Measurements from ENCODE around the gene PTPN5.
A peak's percentile ranks its signal among the peaks of the same experiment; 100 is the strongest.

The PTPN5 gene

DNA sequence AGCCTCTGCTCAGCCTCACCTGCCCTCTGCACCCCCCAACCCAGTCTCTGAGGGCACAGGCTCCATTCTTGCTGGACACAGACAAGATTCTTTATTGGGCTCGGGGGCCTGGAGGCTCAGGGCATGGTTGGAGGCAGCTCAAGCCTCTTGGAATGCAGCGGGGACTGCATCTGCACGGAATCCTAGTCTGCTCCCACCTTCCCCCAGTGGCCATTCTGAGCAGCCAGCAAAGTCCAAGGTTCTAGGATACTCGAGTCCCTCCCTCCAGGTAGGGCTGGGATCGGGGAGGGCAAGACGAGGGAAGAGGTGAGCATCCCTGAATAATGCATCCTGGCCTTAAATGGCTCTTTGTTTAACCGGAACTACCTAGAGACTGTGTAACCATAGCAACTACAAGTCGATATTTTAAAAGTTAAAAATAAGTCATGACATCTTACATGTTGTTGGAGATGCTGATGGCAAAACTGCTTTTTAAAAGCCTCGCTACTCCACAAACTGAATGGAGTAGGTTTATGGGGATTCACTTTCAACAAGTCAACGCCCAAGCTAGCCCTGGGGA, 54.9 kb downstream of the PTPN5 start:
- no peak for DNase-seq

DNA sequence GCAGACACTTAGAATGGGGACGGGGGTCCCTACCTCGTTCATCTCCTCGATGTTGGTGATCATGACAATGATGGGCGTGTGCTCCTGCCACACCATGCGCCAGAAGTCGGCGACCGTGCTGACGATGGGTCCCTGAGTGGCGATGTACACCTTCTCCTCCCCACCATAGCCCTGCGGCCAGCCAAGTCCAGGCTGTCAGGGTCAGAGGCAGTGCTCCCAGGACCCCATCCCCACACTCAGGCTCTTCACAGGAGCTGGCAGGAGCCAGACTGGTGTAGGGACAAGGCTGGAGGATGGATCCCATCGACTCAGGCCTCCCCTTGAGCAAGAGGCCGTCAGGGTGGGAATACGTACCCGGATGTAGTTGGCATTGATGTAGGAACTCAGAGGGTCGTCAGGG, 58.4 kb downstream of the PTPN5 start:
- DNase-seq = no peak

DNA sequence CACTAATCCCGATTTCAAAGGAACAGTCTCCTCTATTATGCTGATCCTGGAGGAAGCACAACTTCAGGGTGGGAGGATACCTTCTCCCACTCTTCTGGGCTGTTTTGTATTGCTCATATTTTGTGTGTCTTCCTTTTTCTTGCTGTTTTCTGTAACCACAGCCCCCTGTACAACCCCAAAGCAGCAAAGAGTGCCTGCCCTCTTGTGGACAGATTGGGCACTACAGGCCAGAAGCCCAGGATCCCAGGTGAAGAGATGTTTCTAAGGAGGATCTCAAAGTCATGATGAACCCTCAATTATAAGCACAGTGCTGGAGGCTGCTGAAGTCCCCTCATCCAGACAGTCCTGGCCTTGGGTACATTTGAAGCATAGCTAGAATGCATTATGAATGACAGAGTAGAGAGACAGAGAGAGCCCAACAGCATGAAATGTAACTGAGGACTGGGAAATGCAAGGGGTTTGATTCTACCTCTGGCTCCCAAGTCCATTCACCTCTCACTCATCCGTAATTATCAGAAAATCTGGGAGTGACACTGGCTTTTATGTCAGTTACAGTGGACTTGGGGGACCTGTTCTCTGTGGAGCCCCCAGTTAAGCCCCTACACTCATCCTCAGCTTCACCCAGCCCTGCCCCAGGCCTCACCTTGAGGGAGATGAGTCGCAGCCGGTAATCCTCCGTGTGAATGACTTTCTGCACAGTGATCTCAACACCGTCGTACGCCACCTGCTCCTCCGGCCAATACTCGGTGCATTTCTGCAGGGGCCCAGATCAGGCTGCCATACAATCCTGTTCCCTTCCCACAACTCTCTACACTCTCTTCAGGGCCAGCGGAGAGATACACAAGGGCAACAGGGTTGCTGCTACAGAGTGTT, 59.4 kb downstream of the PTPN5 start:
- DNase-seq = peak; percentile 68

DNA sequence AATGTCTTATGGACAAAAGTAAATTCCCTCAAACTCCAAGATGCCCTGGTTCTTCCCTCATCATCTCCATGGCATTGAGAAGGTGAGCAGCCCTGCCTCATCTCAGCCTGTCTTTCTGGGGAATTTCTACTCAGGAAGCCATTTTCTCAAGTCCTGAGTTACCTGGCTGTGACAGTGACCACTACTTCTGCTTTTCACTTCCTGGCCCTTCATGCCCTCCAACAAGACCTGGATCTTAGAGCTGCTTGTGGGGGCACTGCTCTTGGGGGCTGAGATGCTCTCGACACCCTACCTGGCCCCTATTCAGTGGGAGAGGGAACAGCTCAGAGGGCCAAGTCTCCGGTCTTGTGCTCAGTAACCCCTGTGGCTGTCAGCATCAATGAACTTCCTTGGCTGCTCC, 60.2 kb downstream of the PTPN5 start:
- no peak for DNase-seq

DNA sequence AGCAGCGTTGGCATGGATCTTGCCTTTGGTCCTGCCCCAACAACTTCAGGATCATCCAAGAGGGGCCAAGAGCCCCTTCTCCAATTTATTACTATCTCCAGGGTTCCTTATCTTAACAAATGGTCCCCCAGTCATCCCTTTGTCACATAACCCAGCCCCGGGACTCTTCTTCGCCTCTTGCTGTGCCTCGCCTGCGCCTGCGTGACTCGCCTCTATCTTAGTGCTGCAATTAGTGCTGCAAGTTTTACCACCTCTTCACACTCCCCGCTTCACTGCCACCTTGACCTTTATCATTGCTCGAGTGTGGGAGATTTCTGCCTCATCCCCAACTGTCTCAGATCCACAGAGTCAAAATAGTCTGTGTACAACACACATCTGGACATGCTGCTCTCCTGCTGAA, 61.6 kb downstream of the PTPN5 start:
- DNase-seq = no peak

DNA sequence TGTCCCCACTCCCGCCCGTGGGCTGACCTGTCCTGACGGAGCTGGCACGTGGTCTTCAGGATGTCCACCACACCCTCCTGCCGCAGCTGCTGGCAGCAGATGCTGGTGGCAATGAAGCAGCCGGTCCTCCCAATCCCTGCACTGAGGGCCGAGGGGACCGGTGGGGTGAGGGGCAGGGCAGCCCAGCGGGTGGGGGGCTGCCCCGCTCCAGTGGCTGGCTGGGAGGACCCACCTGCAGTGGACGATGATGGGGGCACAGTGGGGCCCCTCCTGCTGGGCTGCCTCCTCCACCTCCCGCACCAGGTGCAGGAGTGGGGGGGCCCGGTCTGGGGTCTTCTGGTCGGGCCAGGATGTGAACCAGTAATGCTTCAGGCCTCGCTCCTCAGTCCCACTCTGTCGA, 62.2 kb downstream of the PTPN5 start:
- no peak for DNase-seq

DNA sequence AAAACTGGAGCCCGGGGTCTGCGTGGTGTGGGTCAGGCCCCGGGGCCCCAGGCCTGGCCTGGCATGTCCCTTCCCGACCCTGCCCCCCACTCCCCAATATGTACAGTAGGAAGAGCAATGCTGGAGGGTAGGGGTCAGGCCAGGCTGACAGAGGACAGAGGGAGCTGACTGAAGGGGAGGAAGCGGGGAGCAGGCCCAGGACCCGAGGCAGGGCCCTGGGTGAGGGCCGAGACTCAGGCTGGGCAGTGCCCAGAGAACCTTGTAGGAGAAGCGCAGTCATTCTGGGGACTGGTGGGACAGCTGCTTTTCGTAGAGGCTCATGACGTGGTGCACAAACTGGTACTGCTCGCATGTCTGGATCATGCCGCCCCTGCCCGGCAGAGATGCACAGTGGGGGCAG, 62.9 kb downstream of the PTPN5 start:
- DNase-seq = no peak

DNA sequence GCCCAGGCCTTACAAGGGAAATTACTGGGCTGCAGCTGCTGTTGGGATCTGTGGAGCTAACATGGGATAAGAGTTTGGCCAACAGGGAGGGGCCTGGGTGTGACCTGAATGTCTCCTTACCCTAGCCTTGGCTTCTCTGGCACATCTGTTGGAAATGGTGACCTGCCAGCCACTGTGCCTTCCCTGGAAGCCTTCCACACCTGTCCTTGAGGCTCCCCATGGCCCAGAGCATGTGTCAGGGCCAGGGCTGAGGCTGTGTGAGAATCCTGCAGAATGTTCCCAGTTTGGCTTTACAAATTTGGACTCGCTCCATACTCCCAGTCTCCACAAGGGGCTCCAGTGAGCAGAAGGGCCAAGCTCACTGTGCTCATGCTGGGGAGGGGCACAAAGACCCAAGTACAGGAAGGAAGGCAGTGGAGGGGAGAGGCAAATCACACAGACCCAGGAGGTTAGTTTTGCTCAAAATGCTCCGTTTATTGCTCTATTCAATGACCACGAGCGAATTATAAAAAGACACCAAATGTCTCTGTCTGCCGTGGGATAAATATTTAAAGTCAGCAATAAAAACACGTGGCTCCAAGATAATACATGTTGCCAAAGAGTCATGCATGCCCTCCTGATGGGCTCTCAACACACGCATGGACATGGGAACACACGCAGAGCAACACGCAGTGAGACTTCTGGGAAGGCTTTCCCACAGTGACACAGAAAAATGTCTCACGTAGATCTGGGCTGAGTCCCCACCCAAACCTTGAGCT, 63.9 kb downstream of the PTPN5 start:
- DNase-seq = peak; percentile 56

DNA sequence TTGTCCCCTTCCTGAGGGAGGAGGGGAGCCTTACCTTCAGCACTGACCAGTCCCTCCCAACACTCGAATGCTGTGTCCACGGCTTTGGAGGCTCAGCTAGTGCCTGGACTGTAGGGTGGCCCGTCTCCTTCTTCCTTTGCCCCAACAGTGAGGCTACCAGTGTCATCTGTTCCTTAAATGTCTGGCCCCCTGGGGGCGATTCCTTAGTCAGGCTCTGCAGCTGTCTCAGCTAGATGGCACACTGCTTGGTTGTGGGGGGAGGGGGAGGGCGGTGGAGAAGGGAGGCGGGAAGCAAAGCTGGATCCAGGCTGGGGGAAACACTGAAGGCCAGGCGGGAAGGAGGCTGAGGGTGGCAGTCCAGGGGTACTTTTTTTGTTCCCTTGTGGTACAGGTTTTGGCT, 65.6 kb downstream of the PTPN5 start, which contains the start of gene IGSF22:
Gene IGSF22, minus strand, starts transcription at position 149 of the 400 bp plus-strand sequence. CDS start 1,952 bp downstream, outside the sequence.
- DNase-seq = no peak

DNA sequence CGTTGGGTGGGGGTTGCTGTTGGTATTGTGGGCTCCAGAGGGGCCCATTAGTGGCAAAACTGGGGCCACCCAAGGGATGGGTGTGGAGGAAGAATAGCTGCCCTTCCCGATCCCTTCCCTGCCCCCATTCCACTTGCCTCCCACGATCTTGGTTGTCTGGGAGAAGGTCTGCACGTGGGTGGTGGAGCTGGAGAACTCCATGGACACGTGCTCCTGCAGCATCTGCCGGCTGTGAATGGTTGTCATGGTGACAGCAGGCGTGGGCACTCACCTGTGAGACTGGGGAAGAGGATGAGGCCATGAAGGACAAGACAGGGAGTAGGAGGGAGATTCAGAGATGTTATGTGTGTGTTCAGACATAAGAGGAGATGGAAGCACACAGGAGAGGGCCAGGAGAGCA, 67.6 kb downstream of the PTPN5 start:
- DNase-seq = no peak

DNA sequence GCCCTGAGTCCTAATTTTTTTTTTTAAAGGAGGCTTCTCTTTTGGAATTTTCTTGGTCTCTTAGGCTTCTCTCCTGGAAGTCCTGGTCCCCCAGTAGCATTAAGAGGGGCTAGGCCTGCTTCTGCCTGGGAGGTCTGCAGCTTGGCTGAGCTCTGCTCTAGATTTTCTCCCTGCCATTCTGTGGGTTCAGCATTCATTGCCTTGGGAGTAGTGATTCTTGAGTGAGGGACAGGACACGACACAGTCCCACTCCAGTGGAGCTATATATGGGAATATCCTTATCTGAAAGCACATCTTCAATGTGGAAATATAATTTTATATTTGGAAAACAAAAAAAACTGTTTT, 69.3 kb downstream of the PTPN5 start:
- DNase-seq = no peak

DNA sequence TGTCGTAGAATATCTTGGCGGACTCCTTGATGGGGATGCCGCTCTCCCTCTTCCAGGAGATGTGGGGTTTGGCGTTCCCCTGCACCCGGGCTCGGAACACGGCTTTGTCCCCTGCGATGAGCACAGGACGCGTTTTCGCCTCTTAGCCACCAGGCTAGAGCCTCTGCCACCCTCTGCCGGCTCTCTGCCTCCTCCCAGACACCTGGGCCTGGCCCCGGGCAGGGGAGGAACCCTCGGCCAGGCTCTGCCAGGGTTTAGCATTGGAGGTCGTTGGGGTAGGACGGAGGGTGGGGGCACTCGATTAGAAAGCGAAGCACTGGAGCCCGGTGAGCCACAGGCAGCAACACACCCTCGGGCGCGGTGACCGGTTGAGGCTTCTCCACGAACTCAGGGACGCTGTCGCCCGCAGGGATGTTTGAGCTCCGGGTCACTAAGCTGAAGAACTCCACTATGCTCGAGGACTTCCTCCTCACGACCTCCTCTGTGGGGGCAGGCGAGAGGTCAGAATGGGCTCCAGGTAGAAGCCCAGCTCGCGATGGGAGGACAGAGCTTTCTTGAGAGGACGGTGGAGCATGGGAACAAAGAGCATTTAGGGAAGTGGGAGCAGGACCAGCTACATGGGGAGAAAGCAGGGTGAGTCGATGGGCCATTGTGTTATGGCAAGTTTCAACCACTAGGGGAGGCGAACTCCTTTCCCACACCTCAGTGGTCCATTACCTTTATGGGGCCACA, 69.9 kb downstream of the PTPN5 start:
- DNase-seq = peak; percentile 47

DNA sequence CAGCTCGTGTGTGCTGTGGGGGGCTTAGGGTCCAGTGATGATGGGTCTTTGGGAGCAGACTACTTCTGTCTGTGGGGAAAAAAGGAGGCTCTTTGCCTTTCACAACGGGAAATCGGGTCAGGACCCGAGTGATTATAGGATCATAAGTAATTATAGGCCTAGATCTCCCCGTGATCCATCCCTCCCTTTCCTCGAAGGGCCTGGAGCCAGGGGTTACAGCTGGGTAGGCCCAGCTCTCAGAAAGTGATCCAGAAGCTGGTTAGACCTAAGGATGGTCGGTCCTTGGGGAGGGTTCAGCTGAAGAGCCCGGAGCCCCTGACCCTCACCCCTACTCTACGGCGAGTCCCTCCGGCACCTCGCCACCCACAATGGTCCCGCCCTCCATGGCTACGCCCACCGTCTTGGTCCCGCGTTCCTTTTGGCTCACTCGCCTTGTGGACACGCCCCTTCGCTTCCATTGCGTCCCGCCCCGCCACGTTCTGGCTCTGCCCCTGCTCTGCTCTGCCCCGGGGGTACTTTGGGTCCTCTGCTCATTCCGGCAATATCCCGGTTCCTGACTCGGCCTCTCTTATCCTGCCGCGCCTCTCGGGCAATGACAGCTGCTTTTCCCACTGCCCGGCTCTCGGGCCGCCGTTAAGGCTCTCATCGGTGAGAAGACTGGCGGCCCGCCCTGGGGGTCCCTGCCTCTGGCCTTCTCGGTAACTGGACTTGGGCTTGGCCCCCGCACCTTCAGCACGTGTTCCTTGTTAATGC, 70.6 kb downstream of the PTPN5 start:
- DNase-seq = peak; percentile 88

DNA sequence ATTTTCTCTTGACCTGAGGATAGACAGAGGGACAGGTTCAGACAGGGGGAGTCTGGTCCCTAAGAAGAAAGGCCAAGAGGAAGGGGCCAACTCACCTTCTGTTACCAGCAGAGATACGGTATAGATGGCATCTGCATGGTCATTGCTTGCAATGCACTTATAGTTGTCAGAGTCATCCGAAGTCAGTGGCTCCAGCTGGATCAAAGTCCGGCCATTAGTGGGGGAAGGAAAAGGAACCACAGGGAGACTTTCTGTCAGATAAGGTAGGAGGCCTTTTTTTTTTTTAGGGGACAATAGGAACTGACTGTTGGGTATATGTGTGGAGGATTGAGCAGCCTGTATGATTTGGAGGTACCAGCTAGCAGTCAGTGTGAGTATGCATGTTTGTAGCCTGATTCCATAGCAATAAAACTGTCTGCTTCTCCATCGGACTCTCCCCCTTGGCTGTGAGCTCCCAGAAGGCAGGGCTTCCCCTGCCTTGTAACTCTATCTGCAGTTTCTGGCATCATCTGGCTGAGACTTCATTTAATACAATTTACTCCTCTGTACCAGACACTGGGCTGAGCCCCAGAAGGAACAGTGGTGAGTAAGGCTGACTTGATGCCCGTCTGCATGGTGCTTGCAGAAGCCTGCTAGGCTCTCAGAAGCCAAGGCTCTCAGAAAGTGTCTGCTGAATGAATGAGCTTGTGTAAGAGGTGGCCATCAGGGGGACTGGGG, 71.3 kb downstream of the PTPN5 start:
- no peak for DNase-seq

DNA sequence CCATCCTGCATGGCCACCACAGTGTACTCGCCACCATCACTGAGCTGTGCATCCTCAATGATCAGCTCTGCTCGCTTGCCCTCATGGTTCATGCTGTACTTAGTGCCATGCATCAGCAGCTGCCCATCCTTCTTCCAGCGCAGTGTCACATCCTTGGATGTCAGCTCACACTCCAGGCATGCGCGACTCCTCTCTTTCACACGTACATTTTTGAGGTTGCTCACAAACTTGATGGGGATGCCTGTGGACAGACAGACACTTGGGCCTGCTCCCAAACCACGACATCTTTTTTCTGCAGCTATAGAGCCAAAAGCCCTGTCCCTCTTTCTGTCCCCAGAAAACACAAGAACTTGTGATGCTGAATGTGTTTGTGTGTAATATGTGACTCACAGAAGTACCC, 76.1 kb downstream of the PTPN5 start:
- no peak for DNase-seq

DNA sequence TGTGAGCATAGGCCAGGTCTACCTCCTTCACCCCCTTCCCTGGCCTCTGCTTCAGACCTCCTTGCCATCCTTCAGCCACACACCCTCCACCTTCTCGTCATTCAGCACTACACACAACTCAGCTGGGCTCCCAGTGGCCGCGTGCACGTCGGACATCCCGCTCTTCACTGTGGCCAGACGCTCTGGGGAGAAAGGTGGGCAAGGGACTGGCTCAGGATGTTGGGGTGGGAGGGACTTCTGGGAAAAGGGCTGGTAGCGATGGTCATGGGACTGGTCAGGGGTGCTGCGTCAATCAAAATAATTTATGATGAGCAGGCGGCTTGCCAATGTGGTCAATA, 77.2 kb downstream of the PTPN5 start:
- DNase-seq = no peak

DNA sequence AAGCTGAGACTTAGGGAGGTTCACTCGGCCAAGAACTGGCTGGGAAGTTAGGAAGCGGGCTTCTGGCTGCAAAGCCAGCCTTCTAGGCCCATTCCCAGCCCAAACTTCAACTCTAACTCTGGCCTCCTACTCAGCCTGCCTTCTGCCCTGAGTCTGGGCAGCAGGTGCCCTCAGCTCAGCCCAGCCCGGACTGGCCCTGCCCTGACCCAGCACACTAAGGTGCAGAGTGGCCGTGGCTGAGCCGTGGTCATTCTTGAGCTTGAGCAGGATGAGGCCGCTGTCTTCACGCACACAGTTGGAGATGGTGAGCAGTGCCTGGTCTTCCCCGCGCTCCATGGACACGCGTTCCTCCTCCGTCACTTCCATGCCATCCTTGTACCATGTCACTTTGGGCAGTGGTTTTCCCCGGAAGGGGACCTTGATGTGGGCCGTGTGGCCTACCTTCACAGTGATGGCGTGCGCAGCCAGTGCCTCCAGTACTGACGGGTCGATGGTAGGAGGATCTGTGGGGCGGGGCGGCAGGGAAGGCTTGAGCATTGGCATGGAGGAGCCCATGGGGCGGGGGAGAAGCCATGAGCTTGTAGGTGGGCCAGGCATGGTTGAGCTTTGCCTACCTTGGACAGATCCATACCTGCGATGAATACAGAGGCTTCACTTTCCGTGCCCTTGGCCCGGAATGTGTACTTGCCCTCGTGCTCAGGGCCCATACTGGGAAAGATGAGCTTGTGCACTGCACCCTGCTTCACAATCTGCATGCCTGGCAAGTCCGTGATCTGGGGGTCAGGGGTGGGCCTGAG, 77.8 kb downstream of the PTPN5 start:
- DNase-seq = no peak

DNA sequence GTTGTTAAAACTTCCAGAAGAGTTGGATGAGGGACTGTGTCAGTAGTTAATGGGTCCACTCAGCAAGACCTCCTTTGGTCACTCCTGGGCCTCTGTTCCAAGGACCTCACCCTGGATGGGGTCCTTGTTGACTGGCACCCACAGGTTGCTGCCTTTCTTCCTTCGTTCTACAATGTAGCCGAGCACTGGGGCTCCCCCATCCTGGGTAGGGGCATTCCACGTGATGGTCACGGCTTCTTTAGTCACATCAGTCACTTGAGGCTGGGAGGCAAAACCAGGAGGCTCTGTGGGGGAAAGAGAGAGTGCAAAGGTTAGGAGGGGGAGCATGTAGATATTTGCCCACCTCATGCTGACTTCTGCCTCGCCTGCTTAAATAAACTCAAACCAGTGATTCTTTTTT, 81.1 kb downstream of the PTPN5 start:
- DNase-seq = no peak

DNA sequence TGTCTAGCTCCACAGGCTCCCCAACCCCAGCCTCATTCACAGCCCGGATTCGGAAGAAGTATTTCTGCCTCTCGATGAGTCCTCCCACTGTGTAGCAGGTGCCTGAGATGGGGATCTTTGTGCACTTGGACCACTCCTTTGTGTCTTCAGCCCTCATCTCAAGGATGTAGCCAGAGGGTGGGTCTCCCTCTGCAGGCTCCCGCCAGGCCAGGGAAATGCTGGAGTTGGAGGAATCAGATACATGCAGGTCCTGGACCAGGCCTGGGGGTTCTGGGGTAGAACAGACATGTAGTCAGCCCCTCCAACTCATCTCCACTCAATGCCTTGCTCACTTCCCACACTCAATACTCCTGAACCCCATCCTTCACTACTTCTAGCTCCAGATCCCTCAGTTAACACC, 82.2 kb downstream of the PTPN5 start:
- no peak for DNase-seq

DNA sequence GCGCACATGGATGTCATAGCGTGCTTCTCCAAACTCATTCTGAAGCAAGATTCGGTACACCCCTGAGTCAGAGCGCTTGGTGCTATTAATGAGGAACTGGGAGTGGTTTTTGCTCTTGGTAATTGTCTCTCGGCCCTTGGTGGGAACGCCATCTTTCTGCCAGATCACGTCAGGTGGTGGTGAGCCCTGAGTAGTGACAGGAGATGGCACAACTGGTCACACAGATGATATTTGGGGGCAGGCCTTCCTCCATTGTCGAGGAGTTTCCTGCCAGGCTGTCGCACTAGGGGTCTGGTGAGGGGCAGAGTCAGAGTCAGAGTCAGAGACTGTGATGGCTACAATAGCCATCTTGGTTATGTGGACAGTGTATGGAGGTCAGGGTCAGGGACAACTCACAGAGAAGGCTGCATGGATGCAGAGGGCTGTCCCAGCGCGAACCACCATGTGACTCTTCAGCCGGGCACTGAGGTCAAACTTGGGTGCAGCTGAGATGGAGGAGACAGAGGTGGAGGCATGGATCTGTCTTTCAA, 83.7 kb downstream of the PTPN5 start:
- DNase-seq = no peak

Data from activated naive CD4-positive, alpha-beta T cell treated with anti-CD3 and anti-CD28 coated beads, Interleukin-2, amount 50 U/mL, for 16 hours (primary cell).